NCI-H226 (cell line): ENCODE results near the gene KIFC3.
"Not testable (repeated sequence)": the region's sequence is repeated elsewhere in the genome, so short reads cannot be mapped to it uniquely, and the experiment has no call there.

Source experiments
- DNase-seq: peaks from one replicate; pipeline ENCODE4 v3.0.0-alpha.2; 2015

KIFC3 gene, protein sequence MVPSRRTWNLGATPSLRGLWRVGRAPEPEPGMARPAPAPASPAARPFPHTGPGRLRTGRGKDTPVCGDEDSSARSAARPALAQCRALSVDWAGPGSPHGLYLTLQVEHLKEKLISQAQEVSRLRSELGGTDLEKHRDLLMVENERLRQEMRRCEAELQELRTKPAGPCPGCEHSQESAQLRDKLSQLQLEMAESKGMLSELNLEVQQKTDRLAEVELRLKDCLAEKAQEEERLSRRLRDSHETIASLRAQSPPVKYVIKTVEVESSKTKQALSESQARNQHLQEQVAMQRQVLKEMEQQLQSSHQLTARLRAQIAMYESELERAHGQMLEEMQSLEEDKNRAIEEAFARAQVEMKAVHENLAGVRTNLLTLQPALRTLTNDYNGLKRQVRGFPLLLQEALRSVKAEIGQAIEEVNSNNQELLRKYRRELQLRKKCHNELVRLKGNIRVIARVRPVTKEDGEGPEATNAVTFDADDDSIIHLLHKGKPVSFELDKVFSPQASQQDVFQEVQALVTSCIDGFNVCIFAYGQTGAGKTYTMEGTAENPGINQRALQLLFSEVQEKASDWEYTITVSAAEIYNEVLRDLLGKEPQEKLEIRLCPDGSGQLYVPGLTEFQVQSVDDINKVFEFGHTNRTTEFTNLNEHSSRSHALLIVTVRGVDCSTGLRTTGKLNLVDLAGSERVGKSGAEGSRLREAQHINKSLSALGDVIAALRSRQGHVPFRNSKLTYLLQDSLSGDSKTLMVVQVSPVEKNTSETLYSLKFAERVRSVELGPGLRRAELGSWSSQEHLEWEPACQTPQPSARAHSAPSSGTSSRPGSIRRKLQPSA

DNA sequence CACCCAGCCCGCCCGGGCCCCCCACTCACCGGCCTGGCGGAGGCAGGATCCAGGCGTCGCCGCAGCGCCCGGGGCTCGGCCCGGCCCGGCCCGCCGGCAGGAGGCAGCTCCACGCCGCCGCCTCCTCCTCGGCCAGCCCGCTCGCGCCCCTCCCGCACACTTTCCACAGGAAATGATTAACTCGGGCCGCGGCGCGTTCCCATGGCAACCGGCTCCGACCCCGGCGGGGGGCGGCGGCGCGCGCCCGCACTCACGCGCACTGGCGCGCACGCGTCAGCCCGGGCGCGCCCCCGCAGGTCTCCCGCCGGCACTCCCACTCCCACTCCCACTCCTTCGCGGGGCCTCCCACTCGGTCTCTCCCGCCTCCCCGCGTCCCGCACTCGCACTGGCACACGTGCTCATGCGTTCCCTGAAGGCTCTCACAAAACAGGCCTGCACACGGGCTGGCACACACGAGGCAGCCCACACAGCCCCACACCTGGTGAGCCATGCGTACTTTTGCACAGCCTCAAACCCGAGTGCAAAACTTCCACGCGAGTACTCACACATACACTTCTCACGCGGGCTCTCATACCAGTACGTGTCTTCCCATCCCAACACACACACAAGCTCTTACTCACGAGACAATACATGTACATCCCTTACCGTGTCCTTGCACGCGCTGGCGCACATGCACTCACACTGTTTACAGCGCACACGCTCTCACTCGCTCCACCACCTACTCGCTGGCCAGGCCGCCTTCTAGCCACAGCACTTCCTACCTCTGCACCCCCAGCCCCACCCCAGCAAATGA is at the start of gene KIFC3:
KIFC3 (minus strand) TSS at position 151 of the 793 bp plus-strand sequence. CDS start 4,248 bp downstream, outside the sequence.
- DNase-seq, result peak; percentile 75

DNA sequence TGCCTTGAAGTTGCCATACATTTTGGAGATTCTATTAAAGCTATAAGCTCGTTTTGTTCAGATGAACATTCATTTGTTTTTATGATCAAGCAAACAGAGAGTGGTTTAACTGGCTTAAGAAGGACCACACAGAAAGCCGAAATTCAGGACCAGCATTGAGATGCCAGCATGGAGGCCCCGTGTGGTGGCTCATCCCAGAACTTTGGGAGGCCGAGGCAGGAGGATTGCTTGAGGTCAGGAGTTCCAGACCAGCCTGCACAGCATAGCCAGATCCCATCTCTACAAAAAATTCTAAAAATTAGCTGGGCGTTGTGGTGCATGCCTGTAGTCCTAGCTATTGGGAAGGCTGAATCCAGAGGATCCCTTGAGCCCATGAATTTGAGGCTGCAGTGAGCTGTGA is 45.9 kb upstream of the KIFC3 start:
- DNase-seq, result no peak

DNA sequence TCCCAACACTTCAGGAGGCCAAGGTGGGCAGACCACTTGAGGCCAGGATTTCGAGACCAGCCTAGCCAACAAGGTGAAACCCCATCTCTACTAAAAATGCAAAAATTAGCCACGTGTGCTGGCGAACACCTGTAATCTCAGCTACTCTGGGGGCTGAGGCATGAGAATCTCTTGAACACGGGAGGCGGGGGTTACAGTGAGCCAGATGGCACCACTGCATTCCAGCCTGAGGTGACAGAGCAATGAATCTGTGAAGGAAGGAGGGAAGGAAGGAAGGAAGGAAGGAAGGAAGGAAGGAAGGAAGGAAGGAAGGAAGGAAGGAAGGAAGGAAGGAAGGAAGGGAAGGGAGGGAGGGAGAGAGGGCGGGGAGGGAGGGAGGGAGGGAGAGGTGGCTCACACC is 44.6 kb upstream of the KIFC3 start:
- not testable (repeated sequence) for DNase-seq

DNA sequence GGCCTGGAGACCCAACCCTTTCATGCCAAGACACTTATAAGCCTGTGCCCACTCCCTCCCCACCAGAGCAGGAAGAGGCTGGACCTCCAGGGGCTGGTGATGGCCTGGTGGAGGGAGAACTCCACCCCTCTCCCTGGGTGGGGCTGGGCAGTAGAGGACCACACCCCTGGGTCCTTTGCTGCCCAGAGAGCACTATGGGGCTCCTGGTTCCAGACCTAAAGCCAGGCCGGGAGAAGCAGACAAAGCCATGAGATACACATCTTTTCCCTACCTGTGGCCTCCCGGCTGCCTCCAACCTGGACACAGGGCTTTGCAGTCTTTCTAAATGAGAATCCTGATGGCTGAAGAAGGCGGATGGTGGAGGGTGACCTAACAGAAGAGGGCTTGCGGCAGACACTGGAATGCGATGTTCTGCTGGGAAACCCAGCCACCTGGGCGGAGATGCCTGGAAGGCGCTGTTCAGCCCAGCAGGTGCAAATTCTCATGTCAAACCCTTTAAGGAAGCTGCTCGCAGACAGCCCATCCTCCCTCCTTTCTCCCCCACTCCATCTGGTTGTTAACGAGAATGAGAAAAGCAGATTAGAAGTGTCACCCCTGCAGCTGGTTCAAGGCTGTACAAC is 43.9 kb upstream of the KIFC3 start:
- DNase-seq, result no peak

DNA sequence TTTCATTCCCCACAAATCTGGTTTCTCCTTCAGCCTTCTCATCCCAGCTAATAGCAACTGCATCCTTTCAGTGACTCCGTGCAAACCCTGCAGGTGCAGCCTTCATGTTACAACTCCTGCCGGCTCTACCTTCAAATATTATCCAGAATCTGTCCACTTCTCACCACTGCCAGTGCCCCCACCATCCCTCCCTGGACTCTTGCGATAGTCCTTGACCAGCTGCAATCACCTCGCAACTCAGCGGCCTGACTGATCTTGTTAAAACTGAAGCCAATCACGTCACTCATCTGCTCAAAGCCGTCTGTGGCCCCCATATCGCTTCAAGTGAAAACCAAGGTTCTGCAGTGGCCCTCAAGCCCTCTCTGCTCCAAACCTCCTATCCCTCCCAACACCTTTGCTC is 42.8 kb upstream of the KIFC3 start:
- DNase-seq, result no peak

DNA sequence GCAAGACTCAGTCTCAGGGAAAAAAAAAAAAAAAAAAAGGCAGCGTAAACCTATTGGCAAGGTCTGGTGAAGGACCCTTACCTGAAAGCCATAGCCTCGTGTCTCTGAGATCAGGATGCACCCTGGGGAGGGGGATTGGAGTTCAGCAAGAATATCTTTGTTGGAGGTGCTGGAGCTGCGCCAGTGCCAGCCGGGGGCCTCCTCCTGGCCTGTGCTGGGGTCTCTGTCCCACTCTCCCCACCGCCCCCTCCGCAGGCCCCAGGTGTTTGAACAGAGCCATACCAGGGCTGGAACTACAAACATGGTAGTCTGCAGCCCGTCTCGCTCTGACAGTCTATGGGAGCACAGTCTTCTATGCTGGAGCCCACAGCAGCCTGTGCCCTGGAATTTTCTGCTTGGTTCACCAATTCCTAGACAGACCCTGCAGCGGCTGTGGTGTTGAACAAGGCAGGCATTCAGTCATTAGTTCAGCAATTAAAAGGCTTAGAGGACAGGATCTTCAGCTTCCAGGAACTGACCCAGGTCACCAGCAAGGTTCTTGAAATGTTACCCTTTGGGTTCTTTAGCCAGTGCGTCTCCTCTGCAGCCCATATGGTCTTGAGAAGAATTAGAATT is 42.2 kb upstream of the KIFC3 start:
- DNase-seq, result no peak

DNA sequence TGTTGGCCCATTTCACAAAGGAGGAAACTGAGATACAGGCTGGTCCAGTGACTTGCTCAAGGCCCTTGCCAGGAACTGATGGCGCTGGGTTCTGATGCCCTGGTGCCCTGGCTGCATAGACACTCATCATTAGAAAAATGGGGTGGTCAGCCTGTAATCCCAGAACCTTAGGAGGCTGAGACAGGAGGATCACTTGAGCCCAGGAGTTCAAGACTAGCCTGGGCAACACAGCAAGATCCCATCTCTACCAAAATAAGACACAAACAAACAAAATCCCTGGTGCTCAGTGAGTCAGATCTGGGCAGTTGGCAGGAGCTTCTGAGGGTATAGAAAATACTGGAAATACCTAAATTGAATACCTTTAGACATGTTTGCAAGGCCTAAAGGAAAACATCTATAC is 41.1 kb upstream of the KIFC3 start:
- DNase-seq, result no peak

DNA sequence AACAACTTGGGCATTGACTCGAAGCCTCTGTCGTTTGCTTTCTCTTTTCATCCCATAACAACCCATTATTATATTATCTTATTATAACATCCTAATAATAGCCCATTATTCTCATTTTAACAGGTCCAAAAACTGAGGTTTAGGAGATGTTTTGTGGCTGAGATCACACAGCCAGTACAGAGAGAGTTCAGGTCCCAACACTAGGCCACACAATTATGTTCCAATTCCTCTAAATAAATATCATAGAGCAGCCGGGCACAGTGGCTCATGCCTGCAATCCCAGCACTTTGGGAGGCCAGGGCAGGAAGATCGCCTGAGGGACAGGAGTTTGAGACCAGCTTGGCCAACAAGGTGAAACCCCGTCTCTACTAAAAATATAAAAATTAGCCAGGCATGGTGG is 40.3 kb upstream of the KIFC3 start:
- DNase-seq, result no peak

DNA sequence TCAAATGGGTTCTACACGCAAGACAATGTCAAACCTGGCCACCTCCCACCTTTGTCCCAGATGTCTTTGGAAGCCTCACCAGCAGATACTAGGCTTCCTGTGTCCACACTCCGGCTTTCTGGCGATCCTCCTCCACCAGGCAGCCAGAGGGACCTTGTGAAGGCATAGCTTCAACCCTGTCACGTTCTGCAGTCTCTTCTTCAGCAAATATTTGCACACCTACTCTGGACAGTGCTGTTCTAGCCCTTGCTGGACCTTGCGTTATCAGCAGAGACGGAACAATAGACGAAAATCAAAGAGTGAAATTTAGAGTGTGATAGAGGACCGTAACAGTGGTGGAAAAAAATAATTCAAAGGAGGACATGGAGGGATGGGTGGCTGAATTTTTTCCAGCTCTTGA is 38.5 kb upstream of the KIFC3 start:
- no peak for DNase-seq

DNA sequence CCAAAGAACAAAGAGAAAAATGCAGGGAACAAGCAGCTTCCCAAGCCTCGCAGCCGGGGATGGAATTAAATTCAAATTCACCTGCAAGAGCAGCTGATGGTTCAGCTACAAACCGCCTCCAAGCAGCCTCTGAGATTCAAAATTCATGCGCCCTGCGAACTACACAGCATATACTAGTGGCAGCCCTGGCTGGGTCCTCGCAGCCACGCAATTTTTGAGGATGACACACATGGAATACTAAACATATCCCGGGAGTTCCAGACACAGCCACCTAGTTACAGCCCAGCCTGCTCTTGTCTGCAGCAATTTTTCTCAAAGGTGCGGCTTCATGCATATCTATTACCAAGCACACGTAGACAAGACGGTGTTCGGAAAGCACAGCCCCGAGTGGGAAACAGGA is 35.9 kb upstream of the KIFC3 start:
- no peak for DNase-seq

DNA sequence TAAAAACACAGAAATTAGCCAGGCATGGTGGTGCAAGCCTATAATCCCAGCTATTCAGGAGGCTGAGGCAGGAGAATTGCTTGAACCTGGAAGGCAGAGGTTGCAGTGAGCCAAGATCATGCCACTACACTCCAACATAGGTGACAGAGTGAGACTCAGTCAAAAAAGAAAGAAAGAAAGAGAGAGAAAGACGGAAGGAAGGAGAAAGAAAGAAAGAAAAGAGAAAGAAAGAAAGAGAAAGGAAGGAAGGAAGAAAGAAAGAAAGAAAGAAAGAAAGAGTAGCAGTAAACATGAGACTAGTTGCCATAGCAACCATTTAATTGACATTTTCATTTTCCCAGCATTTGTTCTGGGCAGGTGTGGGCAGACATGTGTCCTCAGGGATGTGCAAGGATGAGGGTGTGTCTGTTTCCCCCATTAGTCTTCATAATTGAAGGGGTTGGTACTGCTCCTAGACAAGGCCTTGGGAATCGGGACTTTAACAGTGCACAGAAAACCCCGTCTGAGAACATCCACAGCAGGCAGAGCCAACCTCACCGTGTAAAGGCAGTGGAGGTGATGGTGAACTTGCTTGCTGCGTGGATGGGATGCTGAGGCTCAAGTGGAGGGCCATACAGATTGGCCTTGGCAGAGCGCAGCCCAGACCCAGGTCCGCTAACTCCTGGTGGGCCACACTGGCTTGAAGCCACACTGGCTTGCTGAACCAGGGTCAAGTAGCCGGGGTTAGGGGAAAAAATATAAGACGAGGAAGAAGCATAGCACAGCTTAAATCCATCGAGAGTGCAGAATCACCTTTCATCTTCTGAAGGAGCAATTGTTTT is 35.2 kb upstream of the KIFC3 start:
- no peak for DNase-seq

DNA sequence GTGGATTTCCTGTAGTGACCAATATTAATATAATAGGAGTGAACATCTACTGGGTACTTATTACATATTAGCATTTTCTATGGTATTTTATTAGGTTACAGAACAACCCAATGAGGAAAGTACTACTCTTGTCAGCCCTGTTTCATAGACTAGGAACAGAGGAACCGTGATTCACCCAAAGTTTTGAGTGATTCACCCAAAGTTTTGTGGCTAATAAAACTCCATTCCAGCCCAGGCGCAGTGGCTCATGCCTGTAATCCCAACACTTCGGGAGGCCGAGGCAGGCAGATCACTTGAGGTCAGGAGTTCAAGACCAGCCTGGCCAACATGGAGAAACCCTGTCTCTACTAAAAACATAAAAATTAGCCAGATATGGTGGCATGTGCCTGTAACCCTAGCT is 33.1 kb upstream of the KIFC3 start:
- peak; percentile 49 for DNase-seq

DNA sequence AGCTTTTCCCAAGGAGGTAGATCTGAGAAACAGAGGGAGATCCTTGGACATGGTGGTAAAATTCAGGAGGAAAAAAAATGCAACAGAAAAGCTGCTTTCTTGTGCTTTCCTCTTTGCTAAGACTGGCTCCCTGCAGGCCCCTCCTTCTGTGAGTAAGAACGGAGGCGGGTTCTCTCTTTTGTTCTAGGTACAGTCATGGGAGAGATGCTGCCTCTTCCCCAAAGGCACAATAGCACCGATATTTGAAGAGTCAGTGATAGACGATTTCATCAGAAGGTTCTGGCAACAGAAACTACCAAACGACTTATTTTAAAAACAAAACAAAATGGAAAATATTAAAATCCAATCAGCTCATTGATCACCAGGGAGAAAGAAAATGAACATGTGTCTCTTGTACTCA is 32.6 kb upstream of the KIFC3 start:
- DNase-seq, result peak; percentile 26

DNA sequence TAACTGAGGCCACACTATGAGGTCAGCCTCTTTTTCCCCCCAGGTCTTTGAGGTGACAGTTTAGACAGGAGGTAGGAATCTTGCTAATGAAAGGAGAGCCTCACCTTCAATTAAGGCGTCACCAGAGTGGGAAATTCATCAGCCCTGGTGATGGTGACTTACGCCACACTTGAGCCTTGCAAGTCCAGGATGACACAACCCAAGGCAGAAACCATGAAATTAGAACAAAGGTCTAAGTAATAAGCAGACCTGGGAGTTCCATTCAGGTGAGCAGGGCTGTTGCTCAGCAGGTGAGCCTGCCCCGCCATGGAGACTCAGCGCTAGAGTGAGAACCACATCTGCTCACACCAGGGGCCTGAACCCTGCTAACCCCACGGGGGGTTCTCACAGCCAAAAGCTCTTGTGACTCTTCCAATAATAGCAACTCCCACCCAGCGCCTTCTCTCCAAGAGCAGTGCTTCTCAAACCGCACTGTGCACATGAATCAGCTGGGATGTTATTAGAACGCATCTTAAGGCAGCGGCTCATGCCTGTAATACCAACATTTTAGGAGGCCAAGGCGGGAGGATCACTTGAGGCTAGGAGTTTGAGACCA is 28.7 kb upstream of the KIFC3 start:
- no peak for DNase-seq

DNA sequence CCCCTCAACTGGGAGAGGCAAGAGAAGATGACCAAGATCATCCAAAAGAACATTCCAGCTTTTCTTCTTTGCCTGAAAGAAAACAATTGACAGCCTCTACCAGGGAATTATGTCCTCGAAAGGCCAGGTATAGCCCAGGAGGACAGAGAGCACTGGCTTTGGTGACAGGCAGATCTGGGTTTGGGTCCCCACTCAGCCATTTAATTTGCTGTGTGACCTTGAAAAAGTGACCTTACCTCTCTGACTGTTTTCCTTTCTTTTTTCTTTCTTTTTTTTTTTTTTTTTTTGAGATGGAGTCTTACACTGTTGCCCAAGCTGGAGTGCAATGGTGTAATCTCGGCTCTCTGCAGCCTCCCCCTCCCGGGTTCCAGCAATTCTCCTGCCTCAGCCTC is 27.7 kb upstream of the KIFC3 start:
- DNase-seq, result no peak

DNA sequence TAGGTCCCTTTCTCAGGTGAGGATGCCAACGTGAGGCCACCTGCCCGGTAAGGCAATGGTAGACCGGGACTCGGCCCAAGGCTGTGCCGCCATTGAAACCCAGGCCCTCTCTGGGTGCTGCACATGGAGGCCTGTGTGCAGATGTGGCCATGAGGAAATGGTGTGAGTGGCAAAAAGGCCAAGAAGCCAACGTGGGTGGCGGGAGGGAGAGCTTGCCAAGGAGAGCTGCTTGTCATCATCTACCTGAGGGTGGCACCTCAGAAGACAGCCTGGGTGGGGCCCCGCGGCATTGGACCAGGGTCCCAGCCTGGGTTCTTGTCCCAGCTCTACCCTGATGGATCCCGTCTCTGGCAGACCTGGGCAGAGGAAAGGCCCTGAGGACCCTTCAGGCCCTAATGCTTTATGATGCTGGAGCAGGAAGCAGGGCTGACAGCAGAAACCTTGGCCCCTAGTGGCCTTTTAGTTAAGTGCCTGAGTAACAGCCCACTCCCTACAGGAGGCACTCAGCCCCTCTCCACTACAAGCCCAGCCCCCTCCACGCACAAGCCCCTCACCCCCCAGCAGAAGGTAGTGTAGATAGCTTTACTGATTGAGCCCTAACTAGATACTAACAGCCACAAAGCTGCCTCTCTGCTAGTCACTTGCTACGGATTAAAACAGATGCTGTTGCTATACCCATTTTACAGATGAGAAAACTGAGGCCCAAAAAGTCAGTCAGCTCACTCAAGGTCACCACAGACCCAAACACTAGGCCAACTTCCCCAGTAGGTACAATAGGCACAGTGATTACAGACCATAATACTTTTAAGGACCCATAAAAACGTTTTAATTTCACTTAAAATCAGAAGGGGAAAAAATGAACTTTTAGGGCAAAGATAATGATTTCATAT is 26.2 kb upstream of the KIFC3 start:
- DNase-seq, result no peak

DNA sequence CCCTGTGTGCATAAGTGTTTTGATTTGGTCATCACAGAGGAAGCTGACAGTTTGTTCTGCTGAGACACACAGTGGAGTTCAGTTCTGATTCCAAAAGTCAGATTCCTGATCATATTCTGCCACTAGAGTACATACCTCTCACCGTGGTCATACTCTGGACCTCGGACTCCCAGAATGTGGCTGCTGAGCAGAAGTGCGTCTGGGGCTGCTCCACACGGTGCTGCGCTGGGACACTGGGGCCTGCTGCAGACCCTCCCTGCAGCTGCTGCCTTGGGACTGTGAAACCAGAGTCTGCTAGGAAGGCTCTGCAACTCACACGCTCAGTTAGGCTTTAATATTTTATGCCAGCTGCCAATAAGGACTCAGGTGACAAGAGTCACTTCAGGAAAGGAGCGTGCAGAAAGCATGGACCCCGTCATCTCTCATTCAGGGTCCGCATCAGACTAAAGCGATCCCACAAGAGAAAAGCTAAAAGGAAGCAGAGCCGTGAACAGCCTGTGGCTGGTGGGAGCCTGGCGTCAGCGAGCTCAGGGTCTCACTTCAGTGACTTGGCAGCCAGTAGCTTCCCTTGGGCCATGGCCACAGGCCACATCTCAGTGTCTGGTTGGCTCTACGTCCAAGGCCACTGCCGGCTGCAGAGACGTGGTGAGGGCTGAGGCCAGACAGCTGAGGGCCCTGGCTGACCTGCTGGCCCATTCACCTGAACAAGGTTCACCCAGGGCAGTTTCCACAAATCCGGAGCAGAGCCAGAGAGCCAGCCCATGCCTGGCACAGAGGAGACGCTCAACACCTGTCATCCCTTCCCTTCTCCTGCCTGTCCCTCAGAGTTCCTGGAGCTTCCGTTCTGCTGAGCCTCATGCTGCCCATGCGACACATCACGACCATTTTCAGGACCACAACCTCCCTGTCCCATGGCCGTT is 24.7 kb upstream of the KIFC3 start:
- DNase-seq, result no peak

DNA sequence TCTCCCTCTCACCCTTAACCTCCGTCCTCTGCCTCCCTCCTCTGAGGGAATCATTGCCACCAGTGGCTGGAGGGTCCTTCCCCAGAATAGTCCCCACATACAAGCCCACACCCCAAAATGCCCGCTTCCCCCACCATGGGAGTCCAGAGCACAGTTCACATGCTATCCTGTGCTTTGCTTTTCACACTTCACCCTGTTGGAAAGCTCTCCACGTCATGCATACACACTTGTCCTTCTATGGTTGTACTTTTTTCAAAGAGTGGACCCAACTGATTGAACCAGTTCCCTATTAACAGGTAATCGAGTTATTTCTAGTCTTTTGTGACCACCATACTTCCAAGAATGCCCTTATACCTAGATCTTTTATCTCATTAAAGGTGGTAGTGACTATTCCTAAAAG is 23.8 kb upstream of the KIFC3 start:
- no peak for DNase-seq
